Epithelial cell of esophagus (primary cell): ENCODE results near the gene KLRF1.
"Not testable (repeated sequence)": the region's sequence is repeated elsewhere in the genome, so short reads cannot be mapped to it uniquely, and the experiment has no call there.

ENCODE experiments used
- DNase-seq: peaks from one replicate; pipeline ENCODE4 v3.0.0; 2010; ENCODE audit warnings: low read depth
- H3K4me3 ChIP-seq: 2 replicates; pipeline ENCODE4 v1.5.1; 2011; ENCODE audit warnings: mild to moderate bottlenecking, low read length, control low read depth
- TF ChIP-seq, protein P1 (sequence below): IDR thresholded peaks from 2 replicates; pipeline ENCODE4 v1.5.1; 2011; ENCODE audit warnings: low read depth, mild to moderate bottlenecking, low read length, control low read depth, inconsistent platforms; ENCODE audit not compliant: insufficient read depth; ENCODE audit errors: missing control alignments

Gene KLRF1

DNA sequence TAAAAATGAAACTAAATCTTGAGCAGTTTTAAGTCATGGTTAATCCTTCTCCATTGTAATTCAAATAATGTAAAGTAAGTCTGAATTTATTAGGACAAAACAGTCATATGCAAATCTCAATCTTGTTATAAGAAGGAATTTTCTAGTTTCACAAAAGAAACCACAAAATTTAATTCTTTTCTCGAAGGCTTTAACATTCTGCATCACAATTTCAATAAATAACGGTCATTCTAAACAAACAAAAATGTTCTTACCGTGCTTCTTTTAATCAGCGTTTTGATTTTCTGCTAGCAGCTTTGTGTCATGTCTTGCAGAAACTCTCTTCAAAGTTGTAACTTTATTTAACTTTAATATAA is 41.6 kb downstream of the KLRF1 start:
- TF ChIP-seq, protein P1, sequence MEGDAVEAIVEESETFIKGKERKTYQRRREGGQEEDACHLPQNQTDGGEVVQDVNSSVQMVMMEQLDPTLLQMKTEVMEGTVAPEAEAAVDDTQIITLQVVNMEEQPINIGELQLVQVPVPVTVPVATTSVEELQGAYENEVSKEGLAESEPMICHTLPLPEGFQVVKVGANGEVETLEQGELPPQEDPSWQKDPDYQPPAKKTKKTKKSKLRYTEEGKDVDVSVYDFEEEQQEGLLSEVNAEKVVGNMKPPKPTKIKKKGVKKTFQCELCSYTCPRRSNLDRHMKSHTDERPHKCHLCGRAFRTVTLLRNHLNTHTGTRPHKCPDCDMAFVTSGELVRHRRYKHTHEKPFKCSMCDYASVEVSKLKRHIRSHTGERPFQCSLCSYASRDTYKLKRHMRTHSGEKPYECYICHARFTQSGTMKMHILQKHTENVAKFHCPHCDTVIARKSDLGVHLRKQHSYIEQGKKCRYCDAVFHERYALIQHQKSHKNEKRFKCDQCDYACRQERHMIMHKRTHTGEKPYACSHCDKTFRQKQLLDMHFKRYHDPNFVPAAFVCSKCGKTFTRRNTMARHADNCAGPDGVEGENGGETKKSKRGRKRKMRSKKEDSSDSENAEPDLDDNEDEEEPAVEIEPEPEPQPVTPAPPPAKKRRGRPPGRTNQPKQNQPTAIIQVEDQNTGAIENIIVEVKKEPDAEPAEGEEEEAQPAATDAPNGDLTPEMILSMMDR: no peak
- H3K4me3 ChIP-seq: peak overlapping the region; percentile 55
- DNase-seq: no peak

GRCh38 chr12:9869307-9870161 is 42.3 kb downstream of the KLRF1 start, which contains the start of gene CLEC2B:
Gene CLEC2B (minus strand): TSS chr12:9869354.
- DNase-seq: peak; percentile 96
- TF ChIP-seq, protein P1: no peak
- peak within 1 kb of the TSS; percentile 55 for H3K4me3 ChIP-seq

DNA sequence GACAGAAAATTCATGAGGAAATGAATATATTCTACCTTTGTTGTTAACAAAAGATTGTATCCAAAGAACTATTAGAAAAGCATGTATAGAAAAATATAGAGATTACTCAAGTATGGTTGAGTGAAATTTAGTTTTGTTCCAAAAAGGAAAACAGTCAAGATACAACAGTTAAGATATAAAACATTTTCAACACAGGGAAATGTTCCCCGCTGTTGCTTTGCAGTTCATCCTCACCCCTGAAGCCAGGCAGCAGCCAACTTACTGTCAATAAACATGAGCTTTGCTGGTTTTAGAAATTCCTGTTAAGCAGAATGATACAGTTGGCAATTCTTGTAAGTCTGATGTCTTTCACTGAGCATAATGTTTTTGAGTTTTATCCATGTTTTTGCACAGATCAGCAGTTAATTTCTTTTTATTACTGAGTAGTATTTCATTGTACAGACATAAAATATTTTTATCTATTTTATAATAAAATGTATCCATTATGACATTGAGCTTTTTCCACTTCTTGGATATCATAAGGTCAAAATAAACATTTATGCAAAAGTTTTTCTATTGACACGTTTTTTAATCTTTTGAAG is 43.1 kb downstream of the KLRF1 start:
- H3K4me3 ChIP-seq: peak overlapping the region; percentile 55
- no peak for DNase-seq

DNA sequence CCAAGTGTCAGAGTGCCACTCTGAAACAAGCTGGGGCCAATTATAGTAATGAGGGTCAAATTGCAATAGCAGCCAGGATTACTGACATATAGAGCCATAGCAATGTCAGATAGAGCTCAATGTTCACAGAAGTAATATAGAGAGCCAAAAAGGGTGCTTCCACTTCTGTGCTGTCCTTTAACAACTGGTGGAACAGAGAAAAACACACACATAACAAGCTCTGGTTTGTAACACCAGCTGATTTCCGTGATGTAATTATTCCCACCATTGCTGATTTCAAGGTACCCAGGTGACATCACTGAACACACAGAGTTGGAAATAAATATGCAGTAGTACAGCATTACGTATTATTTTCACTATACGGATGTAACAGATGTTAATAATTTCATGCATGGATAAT is 44.9 kb downstream of the KLRF1 start:
- no peak overlapping the region for H3K4me3 ChIP-seq
- peak; percentile 12 for DNase-seq
- TF ChIP-seq, protein P1: no peak

More for the DNA sequence above, 43.1 kb downstream of the KLRF1 start:
- TF ChIP-seq, protein P1: no peak

DNA sequence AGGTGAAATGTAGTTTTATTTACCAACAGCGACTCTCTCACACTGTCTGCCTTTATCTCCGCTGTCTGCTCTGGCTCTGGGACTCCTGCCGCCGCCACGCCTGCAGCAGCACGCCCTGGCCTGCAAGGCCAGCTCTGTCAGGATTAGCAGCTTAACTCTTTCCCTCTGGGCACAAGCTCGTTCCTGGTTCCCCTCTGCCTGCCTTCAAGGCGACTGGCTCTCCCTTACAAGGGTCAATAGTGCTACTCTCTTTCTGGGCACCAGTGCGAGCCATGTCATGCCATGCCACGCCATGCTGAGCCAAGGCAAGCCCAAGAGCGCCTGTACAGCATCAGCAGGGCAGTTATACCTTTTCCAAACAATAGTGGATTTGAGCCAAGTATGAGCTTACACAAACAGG is 45.5 kb downstream of the KLRF1 start:
- H3K4me3 ChIP-seq: no peak overlapping the region
- DNase-seq: peak; percentile 89
- TF ChIP-seq, protein P1: no peak

GRCh38 chr12:9876120-9876519 is 48.8 kb downstream of the KLRF1 start:
- not testable (repeated sequence) for DNase-seq, H3K4me3 ChIP-seq

DNA sequence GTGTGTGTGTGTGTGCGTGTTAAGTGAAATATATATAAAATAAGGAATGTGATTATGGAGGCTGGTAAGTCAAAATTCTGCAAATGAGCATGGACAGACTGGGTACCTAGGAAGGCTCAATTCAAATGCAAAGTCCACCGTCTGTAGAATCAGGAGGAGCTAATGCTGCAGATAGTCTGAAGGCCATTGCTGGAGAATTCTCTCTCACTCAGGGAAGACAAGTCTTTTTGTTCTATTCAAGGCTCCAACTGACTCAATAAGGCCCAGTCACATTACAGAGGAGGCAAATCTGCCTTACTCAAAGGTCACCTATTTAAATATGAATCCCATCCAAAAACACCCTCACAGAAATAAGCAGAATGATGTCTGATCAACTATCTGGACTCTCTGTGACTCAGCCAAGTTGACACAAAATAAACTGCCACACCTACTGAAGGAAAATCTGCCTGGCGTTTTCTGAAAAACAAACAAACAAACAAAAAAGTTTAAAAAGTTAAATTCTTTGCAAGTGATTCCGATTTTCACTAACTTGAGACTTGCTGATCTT is 53.3 kb downstream of the KLRF1 start:
- DNase-seq: peak; percentile 30
- TF ChIP-seq, protein P1: no peak
- no peak overlapping the region for H3K4me3 ChIP-seq
